HUES48 (cell line): ENCODE data around the gene RAC3.

Experiments used
- H3K27ac ChIP-seq: one replicate; pipeline ENCODE4 v1.7.0; 2013; ENCODE audit warnings: low read depth, low read length, inconsistent platforms
- H3K27me3 ChIP-seq: 2 replicates; pipeline ENCODE4 v1.6.1; 2013; ENCODE audit warnings: mild to moderate bottlenecking, low read length; ENCODE audit not compliant: control insufficient read depth, insufficient read depth
- H3K36me3 ChIP-seq: 2 replicates; pipeline ENCODE4 v1.6.1; 2013; ENCODE audit warnings: low read length; ENCODE audit not compliant: control insufficient read depth, insufficient read depth
- H3K4me1 ChIP-seq: 2 replicates; pipeline ENCODE4 v1.6.1; 2013; ENCODE audit warnings: mild to moderate bottlenecking, low read length; ENCODE audit not compliant: control insufficient read depth, insufficient read depth
- H3K4me3 ChIP-seq: 2 replicates; pipeline ENCODE4 v1.5.1; 2013; ENCODE audit warnings: mild to moderate bottlenecking, low read depth, low read length
- H3K9ac ChIP-seq: 2 replicates; pipeline ENCODE4 v1.6.1; 2013; ENCODE audit warnings: mild to moderate bottlenecking, low read depth, low read length, moderate library complexity
- H3K9me3 ChIP-seq: 2 replicates; pipeline ENCODE4 v1.6.1; 2013; ENCODE audit warnings: low read length; ENCODE audit not compliant: control insufficient read depth, insufficient read depth

RAC3 gene

DNA sequence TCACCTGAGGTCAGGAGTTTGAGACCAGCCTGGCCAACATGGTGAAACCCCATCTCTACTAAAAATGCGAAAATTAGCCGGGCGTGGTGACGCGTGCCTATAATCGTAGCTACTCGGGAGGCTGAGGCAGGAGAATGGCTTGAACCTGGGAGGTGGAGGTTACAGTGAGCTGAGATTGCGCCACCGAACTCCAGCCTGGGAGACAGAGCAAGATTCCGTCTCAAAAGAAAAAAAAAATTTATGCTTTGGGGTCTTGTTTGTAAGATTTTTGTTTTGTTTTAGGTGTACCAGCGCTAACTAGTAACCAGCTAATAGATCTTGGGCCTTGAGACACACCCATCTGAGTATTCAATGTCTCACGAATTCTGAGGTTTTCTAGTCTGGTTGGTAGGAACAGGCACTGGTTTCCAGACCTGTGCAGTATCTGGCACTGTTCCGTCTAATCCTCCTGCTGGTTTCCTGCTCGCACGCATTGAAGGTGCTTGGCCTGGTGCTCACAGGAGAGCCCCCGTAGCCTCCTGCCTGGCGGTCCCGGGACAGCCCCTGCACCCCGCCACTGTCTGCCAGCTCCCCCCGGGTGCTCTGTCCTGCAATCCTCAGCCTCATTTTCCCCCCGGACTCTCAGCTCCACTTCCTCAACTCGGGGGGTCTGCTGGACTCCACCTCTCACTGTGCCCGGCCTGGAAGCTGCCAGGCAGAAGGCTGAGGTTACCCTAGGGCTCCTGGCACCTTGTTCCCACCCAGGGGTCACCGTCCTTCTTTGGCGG is 44.7 kb downstream of the RAC3 start:
- Histone ChIP-seq H3K27me3 (no peaks in the 10 kb centered on the region), H3K27ac (no peak overlapping the region), H3K36me3 (peaks cover 30% of the 10 kb centered on the region), H3K9ac (no peak overlapping the region), H3K4me3 (no peak overlapping the region), H3K4me1 (no peaks in the 10 kb centered on the region), H3K9me3 (no peaks in the 10 kb centered on the region)

GRCh38 chr17:82076785-82077591 is 45.5 kb downstream of the RAC3 start:
- H3K9ac ChIP-seq, result no peak overlapping the region
- H3K4me3 ChIP-seq, result no peak overlapping the region
- H3K4me1 ChIP-seq, result no peaks in the 10 kb centered on the region
- H3K9me3 ChIP-seq, result no peaks in the 10 kb centered on the region
- peaks cover 37% of the 10 kb centered on the region for H3K36me3 ChIP-seq
- H3K27ac ChIP-seq, result no peak overlapping the region
- no peaks in the 10 kb centered on the region for H3K27me3 ChIP-seq

- H3K27ac ChIP-seq, result no peak overlapping the region
- no peak overlapping the region for H3K9ac ChIP-seq
- no peaks in the 10 kb centered on the region for H3K4me1 ChIP-seq
- no peak overlapping the region for H3K4me3 ChIP-seq
- H3K36me3 ChIP-seq, result peaks cover 45% of the 10 kb centered on the region
- H3K9me3 ChIP-seq, result no peaks in the 10 kb centered on the region
- H3K27me3 ChIP-seq, result no peaks in the 10 kb centered on the region
Measured at GRCh38 chr17:82077617-82078358, 46.3 kb downstream of the RAC3 start.

GRCh38 chr17:82078433-82078832 is 47.0 kb downstream of the RAC3 start:
- Histone ChIP-seq H3K9me3 (no peaks in the 10 kb centered on the region), H3K9ac (no peak overlapping the region), H3K4me3 (no peak overlapping the region), H3K27me3 (no peaks in the 10 kb centered on the region), H3K36me3 (peaks cover 52% of the 10 kb centered on the region), H3K4me1 (no peaks in the 10 kb centered on the region), H3K27ac (no peak overlapping the region)

DNA sequence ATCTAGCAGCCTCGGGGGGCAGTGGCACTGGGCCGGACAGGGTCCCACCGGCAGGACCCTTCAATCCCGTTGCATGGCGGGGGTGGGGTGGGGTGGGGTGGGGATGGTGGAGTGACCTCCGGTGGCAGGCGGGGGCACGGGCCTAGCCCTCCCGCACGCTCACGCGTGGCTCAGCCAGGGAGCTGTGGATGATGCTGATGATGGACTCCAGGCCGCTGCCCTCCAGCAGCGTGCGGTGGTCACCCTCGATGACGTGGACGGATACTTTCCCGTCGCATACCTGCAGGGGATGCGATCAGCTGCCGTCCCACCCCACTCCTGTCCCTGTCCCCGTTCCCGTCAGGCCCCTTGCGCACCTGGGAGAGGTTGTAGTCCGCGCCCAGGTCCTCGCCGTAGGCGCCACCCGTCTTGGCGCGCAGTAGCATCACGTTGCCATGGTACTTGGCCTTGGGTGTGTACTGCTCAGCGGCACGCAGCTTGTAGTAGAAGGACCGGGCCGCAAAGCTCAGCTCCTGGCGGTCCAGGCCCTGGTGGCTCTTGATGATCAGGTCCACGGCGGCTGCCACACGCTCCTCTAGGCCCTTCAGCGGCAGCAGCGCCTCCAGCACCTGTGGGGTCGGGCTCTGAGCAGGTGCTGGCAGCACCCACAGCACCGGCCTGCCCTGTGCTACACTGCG is 47.7 kb downstream of the RAC3 start:
- Histone ChIP-seq H3K4me3 (no peak overlapping the region), H3K9me3 (no peaks in the 10 kb centered on the region), H3K27ac (no peak overlapping the region), H3K36me3 (peaks cover 59% of the 10 kb centered on the region), H3K4me1 (no peaks in the 10 kb centered on the region), H3K27me3 (no peaks in the 10 kb centered on the region), H3K9ac (no peak overlapping the region)

GRCh38 chr17:82080048-82080788 is 48.7 kb downstream of the RAC3 start:
- Histone ChIP-seq H3K27ac (no peak overlapping the region), H3K4me3 (no peak overlapping the region), H3K27me3 (no peaks in the 10 kb centered on the region), H3K4me1 (no peaks in the 10 kb centered on the region), H3K9ac (no peak overlapping the region), H3K9me3 (no peaks in the 10 kb centered on the region), H3K36me3 (peaks cover 70% of the 10 kb centered on the region)

- Histone ChIP-seq H3K4me3 (no peak overlapping the region), H3K36me3 (peaks cover 77% of the 10 kb centered on the region), H3K9ac (no peak overlapping the region), H3K27ac (no peak overlapping the region), H3K4me1 (no peaks in the 10 kb centered on the region), H3K27me3 (no peaks in the 10 kb centered on the region), H3K9me3 (no peaks in the 10 kb centered on the region)
Measured at GRCh38 chr17:82080789-82081464, 49.4 kb downstream of the RAC3 start.

- Histone ChIP-seq H3K9ac (no peak overlapping the region), H3K36me3 (peaks cover 83% of the 10 kb centered on the region), H3K27me3 (no peaks in the 10 kb centered on the region), H3K4me1 (no peaks in the 10 kb centered on the region), H3K4me3 (no peak overlapping the region), H3K9me3 (no peaks in the 10 kb centered on the region), H3K27ac (no peak overlapping the region)
Measured at GRCh38 chr17:82081546-82081945, 50.1 kb downstream of the RAC3 start.

- no peaks in the 10 kb centered on the region for H3K27me3 ChIP-seq
- no peak overlapping the region for H3K4me3 ChIP-seq
- no peak overlapping the region for H3K9ac ChIP-seq
- H3K36me3 ChIP-seq, result peaks cover 87% of the 10 kb centered on the region
- H3K9me3 ChIP-seq, result no peaks in the 10 kb centered on the region
- no peaks in the 10 kb centered on the region for H3K4me1 ChIP-seq
- no peak overlapping the region for H3K27ac ChIP-seq
Measured at GRCh38 chr17:82081966-82082365, 50.5 kb downstream of the RAC3 start.

GRCh38 chr17:82082456-82082855 is 51.0 kb downstream of the RAC3 start:
- no peaks in the 10 kb centered on the region for H3K27me3 ChIP-seq
- H3K36me3 ChIP-seq, result peaks cover 92% of the 10 kb centered on the region
- no peaks in the 10 kb centered on the region for H3K9me3 ChIP-seq

More at GRCh38 chr17:82082456-82082855, 51.0 kb downstream of the RAC3 start:
- no peak overlapping the region for H3K4me3 ChIP-seq
- no peak overlapping the region for H3K9ac ChIP-seq
- H3K4me1 ChIP-seq, result no peaks in the 10 kb centered on the region
- H3K27ac ChIP-seq, result no peak overlapping the region
